Fibroblast of skin of left quadriceps (primary cell): Measurements from ENCODE around the gene TMEM185B.
"Not testable (repeated sequence)": the region's sequence is repeated elsewhere in the genome, so short reads cannot be mapped to it uniquely, and the experiment has no call there.

Experiments used
- DNase-seq, 2 experiments: peaks; one replicate each; pipeline ENCODE4 v3.0.0-alpha.2; 2013; ENCODE audit warnings: low read depth in 2 of 2

The TMEM185B gene

GRCh38 chr2:120223034-120223912 lies at the start of gene TMEM185B:
Gene TMEM185B (minus strand): TSS chr2:120223400. CDS start chr2:120222976, 424 bp downstream.
- peak; percentile 64 to 70 for DNase-seq

- DNase-seq, result no peak
These were observed 48.6 kb upstream of the TMEM185B start for GRCh38 chr2:120271711-120272379.

DNA sequence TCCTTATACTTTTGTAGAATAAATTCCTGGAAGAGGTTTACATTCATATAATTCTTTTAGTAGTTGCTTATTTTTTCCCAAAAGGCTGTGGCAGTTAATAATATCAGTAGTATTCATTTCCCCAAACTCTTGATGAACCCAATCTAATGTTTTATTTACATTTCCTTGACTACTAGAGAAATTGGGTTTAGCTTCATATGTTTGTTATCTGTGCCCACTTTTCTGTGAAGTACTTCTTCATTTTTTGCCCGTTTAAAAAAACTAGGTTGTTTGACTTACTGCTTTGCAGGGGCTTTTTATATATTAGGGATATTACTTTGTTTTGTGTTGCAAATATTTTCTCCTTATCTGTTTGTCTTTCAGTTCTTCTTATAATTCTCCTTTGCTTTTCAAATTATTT lies 46.6 kb upstream of the TMEM185B start:
- no peak for DNase-seq

DNA sequence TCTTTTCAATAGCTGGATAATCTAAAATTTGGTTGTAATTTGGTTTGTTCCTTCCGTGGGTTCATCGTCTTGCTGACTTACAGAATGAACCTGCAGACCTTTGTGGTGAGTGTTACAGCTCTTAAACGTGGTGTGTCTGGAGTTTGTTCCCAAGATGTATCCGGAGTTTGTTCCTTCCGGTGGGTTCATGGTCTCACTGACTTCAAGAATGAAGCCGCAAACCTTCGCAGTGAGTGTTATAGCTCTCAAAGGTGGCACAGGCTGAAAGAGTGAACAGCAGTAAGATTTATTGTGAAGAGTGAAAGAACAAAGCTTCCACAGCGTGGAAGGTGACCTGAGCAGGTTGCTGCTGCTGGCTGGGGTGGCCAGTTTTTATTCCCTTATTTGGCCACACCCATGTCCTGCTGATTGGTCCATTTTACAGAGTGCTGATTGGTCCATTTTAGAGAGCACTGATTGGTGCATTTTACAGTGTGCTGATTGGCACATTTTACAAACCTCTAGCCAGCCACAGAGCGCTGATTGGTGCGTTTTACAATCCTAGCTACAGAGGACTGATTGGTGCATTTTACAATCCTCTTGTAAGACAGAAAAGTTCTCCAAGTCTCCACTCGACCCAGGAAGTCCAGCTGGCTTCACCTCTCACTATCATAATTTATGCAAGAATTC lies 46.0 kb upstream of the TMEM185B start:
- DNase-seq, result no peak

DNA sequence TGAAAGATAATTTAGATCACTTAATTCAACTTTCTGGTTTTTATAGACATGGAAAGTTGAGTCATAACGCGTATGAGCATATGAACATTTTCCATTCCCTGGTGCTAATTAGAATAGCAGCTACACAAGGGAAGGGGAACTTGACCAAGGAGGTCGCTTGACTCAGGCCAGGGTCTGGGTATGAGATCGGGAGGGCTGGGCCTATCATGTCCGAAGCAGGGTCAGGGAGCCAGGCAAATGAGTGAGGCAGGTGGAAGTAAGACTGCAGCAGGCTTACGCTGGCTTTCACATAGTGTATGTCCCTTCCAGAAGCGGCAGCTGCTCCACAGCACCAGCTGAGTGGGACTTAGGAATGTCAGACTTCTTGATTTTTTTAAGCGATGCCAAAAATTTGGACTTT lies 44.1 kb upstream of the TMEM185B start:
- DNase-seq, result no peak

GRCh38 chr2:120265006-120265405 lies 41.8 kb upstream of the TMEM185B start:
- no peak for DNase-seq

DNA sequence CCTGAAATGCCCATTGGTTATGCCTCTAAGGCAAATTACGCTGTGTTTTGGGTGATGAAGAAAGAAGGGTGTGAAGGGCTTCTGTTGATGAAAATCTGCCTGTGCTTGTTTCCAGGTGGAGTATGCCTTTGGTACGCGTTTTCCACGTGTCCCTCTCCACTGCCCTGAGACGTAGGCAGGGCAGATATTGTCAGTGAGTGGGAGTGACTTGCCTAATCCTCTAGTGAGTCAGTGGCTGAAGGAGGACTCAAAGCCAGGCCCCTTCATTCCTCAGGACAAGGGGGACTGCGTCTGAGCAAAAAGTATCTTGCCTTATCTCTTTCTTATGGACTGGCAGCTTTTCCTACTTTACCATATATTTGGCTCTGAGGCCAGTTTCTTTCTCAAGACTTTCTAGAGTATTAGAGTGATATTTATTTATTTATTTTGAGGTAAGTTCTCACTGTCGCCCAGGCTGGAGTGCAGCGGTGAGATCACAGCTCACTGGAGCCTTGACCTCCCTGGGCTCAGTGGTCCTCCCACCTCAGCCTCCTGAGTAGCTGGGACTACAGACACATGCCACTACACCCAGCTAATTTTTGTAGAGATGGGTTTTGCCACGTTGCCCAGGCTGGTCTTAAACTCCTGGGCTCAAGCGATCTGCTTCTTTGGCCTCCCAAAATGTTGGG lies 39.7 kb upstream of the TMEM185B start:
- no peak for DNase-seq

DNA sequence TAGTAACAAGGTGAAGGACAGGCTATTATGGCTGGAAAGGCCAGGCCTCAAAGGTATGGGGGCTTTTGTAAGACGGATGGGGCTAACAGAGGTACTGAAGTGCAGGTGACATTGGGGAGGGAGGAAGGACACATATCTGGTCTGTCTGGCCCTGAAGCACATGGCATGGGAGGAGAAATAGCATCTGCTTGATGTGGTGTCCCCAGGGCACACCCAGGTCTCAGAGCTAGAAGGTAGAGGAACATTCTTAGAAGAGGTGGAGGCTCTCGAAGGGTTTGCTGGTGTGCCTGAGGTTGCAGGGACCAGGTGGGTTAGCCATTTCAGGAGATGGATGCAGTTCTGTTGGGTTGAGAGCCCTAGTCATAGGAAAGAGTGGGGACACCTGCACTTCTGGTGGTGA lies 39.0 kb upstream of the TMEM185B start:
- DNase-seq, result no peak

- no peak for DNase-seq
These were observed 38.3 kb upstream of the TMEM185B start for GRCh38 chr2:120261387-120262006.

GRCh38 chr2:120260736-120261135 lies 37.5 kb upstream of the TMEM185B start:
- DNase-seq, result no peak

DNA sequence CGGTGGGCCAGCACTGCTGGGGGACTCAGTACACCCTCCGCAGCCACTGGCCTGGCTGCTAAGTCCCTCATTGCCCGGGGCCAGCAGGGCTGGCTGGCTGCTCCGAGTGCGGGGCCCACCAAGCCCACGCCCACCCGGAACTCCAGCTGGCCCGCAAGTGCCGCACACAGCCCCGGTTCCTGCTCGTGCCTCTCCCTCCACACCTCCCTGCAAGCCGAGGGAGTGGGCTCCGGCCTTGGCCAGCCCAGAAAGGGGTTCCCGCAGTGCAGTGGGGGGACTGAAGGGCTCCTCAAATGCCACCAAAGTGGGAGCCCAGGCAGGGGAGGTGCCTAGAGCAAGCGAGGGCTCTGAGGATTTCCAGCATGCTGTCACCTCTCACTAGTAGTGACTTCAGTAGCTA lies 36.7 kb upstream of the TMEM185B start:
- not testable (repeated sequence) for DNase-seq

DNA sequence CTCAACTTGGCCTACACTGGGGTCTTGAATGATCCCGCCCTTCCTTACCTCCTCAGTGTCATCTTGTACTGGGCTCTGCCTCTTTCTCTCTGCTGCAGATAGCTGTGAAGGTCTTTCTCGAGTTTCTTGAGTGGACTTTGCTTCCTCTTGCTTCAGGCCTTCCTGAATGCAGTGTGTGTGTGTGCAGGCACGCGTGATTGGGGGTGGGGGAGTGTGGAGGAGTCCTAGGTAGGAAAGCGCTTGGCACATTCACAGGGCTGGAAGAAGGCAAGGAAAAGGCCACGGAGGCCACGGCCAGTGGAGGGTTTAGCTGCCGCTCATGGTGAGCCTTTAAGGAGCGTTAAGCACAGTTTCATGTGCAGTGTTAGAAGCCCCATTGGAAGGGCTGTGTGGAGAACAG lies 35.0 kb upstream of the TMEM185B start:
- no peak for DNase-seq

DNA sequence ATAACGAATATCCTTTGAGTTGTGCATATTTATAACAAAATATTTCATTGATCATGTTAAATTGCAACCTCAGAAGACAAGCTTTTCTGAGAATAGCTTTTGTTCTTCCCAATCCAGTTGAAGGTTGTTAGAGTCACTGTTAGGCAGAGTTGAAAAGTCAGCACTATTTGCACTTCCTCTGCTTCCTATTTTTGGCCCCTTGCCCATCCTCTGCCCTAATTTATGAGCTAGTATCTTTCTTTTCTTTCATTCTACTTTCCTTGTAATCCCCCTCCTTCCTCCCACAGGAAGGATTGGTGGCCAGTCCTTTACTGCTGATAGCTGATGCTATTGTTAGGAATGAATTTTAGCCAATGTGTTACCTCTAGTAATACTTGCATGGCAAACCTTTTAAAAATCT lies 34.3 kb upstream of the TMEM185B start:
- no peak for DNase-seq

DNA sequence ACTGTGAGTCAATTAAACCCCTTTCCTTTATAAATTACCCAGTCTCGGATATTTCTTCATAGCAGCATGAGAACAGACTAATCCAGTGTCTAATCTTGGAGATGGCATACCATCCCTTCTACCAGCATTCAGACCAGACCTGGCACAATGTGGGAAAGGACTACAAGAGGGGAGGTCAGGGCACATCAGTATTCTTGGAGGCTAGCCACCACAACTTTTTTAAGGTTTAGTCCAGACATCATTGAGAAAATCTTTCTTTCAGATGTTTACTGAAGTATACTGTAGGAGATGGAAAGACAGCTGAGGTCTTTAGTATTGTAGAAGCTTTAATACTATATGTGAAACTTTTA lies 33.4 kb upstream of the TMEM185B start:
- DNase-seq, result no peak

DNA sequence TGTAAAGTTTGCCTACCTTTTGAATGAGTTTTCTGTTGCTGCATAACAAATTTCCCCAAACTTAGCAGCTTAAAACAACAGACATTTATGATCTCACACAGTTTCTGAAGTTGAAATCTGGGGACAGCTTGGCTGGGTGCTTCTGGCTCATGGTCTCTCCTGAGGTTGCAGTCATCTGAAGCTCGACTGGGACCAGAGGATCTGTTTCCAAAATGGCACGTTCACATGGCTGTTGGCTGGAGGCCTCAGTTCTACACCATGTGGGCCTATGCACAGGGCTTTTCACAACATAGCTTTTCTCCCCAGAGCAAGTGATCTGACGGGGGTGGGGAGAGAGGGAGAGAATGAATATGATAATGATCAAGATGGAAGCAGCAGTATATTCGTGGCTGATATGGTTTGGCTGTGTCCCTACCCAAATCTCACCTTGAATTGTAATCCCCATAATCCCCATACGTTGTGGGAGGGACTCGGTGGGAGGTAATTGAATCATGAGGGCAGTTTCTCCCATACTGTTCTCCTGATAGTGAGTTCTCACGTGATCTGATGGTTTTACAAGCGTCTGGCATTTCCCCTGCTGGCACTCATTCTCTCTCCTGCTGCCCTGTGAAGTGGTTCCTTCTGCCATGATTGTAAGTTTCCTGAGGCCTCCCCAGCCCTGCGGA lies 32.9 kb upstream of the TMEM185B start:
- no peak for DNase-seq

DNA sequence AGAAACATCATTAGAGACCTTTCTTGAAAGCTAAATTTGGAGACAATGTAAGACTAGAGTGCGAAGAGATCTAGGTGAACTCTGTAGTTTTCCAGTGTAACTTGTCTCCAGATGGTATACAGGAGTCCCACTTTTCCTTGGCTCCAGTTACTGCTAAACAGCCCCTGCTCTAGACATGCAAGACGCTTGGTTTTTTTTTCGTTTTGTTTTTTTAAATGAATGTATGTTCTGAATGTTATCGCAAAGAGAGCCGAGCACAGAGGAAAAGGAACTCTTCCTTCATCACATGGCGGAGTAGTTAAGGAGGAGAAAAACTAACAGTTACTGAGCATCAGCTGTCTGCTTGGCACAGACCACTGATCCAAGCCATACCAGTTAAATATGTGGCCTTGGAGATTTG lies 31.9 kb upstream of the TMEM185B start:
- no peak for DNase-seq

GRCh38 chr2:120254178-120254577 lies 31.0 kb upstream of the TMEM185B start:
- DNase-seq, result no peak

- peak; percentile 18 to 28 for DNase-seq
These were observed 30.1 kb upstream of the TMEM185B start for GRCh38 chr2:120253021-120253882.

DNA sequence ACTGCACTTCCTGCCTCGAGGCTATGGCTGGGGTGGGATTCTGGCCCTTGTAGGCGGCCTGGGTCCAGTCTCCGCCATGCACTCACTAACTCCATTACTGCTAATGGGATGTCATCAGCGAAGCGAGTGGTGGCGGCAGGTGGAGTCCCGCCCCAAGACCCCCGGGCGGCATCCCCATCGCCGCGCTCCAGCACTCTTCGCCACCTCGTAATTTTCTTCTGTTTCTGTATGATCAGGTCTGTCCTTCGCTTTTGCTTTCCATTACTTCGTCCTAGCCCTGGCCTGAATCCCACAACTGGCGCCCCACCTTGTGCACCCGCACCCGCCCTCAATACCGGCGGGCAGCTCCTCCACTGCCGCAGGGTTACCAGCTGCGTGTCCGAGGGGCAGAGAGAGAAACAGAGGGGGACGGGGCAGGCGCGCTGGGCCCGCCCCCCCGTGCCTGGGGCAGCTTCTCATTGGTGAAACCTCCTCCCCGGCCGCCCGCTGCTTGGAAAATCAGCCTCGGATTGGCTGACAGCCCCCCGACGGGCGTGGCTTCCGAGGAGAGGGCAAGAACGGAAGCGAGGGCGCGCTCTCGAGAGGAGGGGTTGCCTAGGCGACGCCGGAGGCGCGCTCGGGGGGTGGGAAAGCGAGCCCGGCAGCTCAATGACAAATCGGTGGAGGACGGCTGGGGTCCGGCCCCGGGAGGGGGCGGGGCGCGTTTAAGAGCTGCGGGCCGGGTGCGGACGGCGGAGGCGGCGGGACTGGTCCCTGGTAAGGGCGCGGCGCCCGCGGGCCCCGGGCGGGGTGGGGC lies 29.2 kb upstream of the TMEM185B start, which contains the start of gene RALB:
Gene RALB (plus strand): TSS at position 628 of the 796 bp plus-strand sequence. CDS start 25,813 bp downstream, outside the sequence.
- DNase-seq, result peak; percentile 92 to 94
